ENCODE results near the gene ELL2.
"Not testable (repeated sequence)": the region's sequence is repeated elsewhere in the genome, so short reads cannot be mapped to it uniquely, and the experiment has no call there.

ELL2 gene

GRCh38 chr5:95856501-95856981 is 105.1 kb downstream of the ELL2 start:
- DNase-seq, result no peak

DNA sequence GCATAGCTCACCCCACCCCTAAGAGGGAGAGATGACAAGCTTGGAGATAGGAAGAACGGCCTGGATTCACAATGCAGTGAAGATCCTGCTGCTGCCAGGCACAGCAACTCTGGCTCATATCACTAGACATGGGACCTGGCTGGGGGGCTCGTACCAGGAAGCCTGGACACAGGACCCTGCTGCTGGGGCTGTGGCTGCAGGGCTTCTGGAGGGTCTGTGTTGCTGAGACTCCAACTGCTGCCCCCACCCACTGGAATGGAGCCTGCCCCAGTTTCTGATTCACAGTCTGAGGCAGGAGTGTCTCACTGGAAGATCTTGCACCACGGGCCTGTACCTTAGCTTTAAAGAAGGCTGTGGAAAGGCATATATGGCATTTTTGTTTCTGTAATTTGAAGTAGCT is 108.2 kb downstream of the ELL2 start:
- no peak for DNase-seq

DNA sequence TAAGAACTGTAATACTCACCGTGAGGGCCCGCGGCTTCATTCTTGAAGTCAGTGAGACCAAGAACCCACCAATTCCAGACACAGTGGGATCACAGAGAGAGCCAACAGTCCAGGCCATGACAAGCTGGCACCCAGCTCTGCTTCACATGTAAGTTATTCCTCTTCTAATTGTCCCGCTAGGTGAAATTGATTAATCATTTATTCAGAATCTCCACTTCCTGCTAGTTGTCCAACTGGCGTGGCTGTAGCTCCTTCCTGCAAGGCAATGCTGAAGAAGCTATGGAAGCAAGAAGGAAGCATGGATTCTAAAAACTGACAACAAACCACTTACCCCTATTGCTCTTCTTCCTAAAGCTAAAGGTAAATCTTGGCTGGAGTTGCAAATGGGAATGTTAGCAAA is 109.1 kb downstream of the ELL2 start:
- no peak for DNase-seq

- DNase-seq, result not testable (repeated sequence)
Observed at GRCh38 chr5:95851141-95851540, 110.5 kb downstream of the ELL2 start.

- no peak for DNase-seq
Observed at GRCh38 chr5:95850391-95850894, 111.2 kb downstream of the ELL2 start.

DNA sequence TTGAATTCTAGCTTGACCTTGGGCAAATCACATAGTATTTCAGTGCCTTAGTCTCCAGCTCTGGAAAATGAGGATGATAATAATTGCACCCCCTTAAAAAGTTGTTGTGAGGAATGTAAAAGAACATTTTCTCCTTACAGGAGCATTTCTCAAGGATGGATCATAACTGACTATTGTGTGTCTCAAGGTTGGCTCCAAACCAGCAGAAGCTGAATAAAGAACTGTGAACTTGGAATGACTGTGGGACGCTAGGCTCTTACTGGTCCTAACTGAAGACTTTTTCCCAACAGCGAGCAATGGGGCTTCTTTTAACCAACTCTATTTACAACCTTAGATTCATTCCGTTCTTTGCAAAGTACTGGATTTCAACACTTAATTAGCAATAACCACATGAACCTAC is 113.0 kb downstream of the ELL2 start:
- no peak for DNase-seq

DNA sequence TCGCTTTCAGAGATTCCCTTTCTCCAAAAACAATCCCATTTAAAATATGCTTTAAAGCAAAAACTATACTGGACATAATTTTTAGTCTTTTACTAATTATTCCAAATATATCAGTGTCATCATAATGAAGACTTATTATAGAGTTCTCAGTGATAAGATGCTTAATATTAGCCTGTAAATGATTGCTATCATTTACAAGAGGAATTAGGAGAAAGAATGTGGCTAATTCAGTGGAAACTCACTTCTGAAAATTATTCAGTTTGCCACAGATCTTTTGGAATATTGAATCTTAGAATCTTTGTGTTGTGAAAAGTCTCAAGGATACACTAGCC is 114.4 kb downstream of the ELL2 start:
- DNase-seq, result no peak

DNA sequence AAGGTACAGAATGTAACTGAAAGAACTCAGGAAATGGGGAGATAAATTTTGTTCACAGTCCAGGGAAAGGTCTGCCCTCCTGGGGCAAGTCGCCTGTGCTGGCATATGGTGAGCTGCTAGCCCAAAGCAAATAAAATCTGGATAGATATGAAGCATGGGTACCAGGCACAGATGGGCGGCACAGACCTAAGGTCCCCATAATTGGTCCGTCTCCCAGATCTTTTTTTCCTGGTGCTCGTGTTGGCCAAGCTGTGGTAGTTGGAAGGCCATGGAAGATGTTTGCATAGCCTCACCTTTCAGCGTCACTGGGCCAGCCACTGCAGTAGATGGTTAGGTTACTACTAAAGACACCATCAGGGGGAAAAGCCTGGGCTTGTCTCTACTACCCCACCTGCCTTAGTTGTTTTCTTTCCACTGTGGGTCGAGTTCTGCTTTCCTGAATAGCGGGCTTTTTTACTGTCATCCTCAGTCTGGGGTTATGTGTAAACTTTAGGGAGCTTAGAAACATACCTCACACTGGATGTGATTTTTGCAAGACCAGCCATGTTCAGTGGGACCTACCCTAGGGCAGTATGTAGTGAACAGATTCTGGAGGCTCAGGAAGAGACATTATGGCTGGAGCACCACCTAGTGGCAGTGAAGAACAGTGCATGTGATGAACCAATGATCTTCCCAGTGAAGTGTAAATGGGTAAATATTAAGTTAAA is 114.9 kb downstream of the ELL2 start:
- DNase-seq, result no peak

- no peak for DNase-seq
Observed at GRCh38 chr5:95845391-95845790, 116.3 kb downstream of the ELL2 start.

GRCh38 chr5:95843733-95844223 is 117.9 kb downstream of the ELL2 start:
- no peak for DNase-seq

GRCh38 chr5:95842854-95843544 is 118.7 kb downstream of the ELL2 start:
- no peak for DNase-seq

- DNase-seq, result no peak
Observed at GRCh38 chr5:95841914-95842812, 119.5 kb downstream of the ELL2 start.

- no peak for DNase-seq
Observed at GRCh38 chr5:95840956-95841705, 120.5 kb downstream of the ELL2 start.

GRCh38 chr5:95839658-95840057 is 122.0 kb downstream of the ELL2 start:
- no peak for DNase-seq

- DNase-seq, result no peak
Observed at GRCh38 chr5:95838556-95838955, 123.1 kb downstream of the ELL2 start.

DNA sequence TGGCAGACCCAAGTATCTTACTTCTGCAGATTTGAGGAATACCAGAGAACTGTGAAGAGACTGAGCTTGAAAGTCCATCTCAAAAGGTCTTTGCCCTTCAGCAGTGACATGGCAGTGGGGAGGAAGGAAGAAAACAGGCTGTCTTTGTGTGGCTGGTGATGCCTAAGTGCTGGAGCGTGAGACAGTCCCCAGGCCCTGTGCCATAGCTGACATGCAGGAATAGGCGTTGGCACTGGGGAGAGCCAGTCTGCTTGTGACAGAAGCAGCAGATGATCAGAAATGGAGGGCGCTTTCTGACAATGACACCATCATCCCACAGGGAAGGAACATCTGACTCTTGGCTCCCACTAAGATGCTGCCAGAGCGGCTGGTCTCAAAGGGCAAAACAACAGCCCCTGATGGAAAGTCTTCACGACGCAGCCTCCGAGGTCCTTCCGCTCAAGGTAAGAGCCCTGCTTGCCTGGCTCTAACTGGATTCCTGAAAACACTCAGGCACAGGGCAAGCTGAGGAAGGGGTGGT is 123.6 kb downstream of the ELL2 start:
- DNase-seq, result no peak

DNA sequence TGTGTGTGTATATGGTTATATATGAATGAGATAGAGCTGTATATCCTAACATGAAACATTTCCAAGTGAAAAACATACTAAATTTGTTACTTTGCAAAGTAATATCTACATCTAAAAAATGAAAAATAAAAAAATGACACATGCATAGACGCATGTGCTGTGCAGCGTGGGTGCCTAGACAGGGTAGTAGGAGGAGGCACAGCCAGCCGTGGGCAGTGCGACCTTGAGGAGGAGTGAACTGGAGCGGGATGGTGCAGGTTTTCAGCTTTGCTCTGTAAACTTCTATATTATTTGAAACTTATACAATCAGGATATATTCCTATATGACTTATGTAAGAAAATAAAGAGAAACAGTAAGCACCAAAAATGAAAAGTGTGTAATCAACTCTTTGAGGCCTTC is 124.2 kb downstream of the ELL2 start:
- no peak for DNase-seq

DNA sequence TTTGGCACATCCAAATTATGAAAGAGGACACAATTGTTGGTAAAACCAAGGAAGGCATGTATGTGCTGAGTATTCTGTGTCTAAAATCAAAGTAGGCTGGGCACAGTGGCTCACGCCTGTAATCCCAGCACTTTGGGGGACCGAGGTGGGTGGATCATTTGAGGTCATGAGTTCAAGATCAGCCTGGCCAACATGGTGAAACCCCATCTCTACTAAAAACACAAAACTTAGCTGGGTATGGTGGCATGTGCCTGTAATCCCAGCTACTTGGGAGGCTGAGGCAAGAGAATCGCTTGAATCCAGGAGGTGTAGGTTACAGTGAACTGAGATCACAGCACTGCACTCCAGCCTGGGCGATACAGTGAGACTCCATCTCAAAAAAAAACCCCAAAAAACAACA is 124.7 kb downstream of the ELL2 start:
- DNase-seq, result not testable (repeated sequence)

GRCh38 chr5:95836544-95836943 is 125.1 kb downstream of the ELL2 start:
- no peak for DNase-seq

DNA sequence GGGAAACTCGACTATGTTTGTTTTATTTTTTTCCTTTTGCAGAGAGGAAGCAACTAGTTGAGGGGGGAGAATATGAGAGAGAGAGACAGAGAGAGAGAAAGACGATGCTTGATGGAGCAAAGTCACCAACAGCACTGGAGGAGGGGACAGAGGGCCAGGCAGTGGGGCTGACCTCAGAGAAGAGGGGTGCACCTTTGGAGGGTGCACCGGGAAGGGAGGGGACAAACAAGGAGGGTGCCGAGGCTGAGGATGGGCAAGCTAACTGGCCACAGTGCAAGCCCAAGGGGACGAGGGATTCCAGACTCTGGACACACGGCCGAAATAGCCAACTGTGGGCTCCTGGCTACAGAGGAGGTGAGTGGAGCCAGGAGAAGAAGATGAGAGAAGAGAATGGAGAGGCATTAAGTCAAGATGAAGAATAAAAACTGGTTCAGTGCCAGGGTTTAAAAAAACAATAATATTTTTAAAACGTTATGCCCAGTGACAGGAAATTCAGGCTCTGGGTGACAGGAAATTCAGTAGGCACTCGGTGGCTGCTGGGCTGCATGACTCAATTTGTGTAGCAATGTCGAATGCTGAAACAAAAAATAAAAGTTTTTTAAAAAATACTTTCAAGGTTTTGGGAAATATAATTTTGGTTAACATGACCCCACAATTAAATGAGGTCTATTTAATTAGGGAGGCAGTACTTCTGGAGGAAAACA is 125.8 kb downstream of the ELL2 start:
- no peak for DNase-seq

Data from cortex of kidney (tissue), 1 donor.